ENCODE results near the gene USPL1.

DNA sequence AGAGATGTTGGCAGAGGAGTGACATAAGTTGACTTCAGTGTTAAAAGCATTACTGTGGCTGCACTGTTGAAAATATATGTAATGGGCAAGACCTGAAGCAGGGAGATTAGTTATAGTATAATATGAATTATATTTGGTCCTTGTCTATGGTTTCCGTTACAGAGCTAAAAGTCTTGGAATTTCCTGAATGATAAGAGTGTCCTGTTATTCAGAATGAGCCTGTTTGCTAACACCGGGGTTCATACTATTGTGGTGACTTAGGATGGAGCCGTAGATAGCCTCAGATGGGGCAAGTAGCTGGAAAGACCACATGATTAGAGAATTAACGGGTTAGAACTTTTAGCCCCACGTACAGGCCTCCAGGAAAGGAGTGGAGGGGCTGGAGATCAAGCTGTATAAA, 5.7 kb downstream of the USPL1 start:
- TF ChIP-seq SYNCRIP (IDR thresholded peaks at IDR 0.05; ENCODE audit: insufficient read depth, low read depth, low read length) (no peak), MAZ (IDR thresholded peaks at IDR 0.05; ENCODE audit: borderline replicate concordance, low read depth, low read length) (no peak), MAZ (CRISPR knock-in tag; IDR thresholded peaks at IDR 0.05; ENCODE audit: low read depth) (no peak)
